GM06990 (cell line): ENCODE results near the gene ETS1.

Source experiments
- DNase-seq: peaks from one replicate; pipeline ENCODE4 v3.0.0-alpha.2; 2011; ENCODE audit not compliant: insufficient read length; ENCODE audit errors: extremely low read depth
- H3K27me3 ChIP-seq: replicated peaks from 2 replicates; pipeline ENCODE4 v1.6.0; 2011; ENCODE audit warnings: low read length; ENCODE audit not compliant: control insufficient read depth, insufficient read depth
- H3K36me3 ChIP-seq: 2 replicates; pipeline ENCODE4 v1.5.1; 2011; ENCODE audit warnings: low read length; ENCODE audit not compliant: control insufficient read depth, insufficient read depth
- H3K4me3 ChIP-seq: replicated peaks from 2 replicates; pipeline ENCODE4 v1.5.1; 2011; ENCODE audit warnings: low read depth, mild to moderate bottlenecking, control low read depth, low read length
- TF ChIP-seq, protein P1 (sequence below): IDR thresholded peaks from 2 replicates; pipeline ENCODE4 v1.5.1; 2011; ENCODE audit warnings: low read length, control low read depth, mild to moderate bottlenecking, inconsistent platforms; ENCODE audit not compliant: insufficient read depth, poor library complexity, severe bottlenecking

The ETS1 gene

GRCh38 chr11:128596250-128596649, 8.9 kb upstream of the ETS1 start:
- TF ChIP-seq, protein P1, sequence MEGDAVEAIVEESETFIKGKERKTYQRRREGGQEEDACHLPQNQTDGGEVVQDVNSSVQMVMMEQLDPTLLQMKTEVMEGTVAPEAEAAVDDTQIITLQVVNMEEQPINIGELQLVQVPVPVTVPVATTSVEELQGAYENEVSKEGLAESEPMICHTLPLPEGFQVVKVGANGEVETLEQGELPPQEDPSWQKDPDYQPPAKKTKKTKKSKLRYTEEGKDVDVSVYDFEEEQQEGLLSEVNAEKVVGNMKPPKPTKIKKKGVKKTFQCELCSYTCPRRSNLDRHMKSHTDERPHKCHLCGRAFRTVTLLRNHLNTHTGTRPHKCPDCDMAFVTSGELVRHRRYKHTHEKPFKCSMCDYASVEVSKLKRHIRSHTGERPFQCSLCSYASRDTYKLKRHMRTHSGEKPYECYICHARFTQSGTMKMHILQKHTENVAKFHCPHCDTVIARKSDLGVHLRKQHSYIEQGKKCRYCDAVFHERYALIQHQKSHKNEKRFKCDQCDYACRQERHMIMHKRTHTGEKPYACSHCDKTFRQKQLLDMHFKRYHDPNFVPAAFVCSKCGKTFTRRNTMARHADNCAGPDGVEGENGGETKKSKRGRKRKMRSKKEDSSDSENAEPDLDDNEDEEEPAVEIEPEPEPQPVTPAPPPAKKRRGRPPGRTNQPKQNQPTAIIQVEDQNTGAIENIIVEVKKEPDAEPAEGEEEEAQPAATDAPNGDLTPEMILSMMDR: no peak
- Histone ChIP-seq H3K27me3 (no peaks in the 10 kb centered on the region), H3K36me3 (no peaks in the 10 kb centered on the region), H3K4me3 (no peak overlapping the region)
- no peak for DNase-seq

DNA sequence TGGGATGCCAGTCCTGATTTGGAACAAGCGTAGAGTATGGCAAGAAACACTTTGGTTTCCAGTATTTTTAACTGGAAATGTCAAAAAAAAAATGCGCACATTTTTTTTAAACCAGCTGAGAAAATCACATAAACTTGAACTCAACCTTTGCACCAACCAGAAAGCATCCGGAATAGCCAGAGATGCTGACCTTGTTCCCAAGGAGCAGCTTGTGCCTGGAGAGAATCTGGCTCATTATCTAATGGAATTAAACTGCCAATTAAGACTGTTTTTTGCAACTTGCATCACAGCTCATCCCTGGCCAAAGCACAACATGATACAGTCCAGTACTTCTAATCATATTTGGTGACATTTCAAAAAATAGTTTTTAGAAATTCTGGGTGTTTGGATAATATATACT, 8.4 kb upstream of the ETS1 start:
- Histone ChIP-seq H3K36me3 (no peaks in the 10 kb centered on the region), H3K27me3 (no peaks in the 10 kb centered on the region), H3K4me3 (no peak overlapping the region)
- TF ChIP-seq, protein P1: no peak
- DNase-seq: no peak

GRCh38 chr11:128595221-128595620, 7.9 kb upstream of the ETS1 start:
- TF ChIP-seq, protein P1: no peak
- Histone ChIP-seq H3K4me3 (no peak overlapping the region), H3K27me3 (no peaks in the 10 kb centered on the region), H3K36me3 (no peaks in the 10 kb centered on the region)
- DNase-seq: no peak

DNA sequence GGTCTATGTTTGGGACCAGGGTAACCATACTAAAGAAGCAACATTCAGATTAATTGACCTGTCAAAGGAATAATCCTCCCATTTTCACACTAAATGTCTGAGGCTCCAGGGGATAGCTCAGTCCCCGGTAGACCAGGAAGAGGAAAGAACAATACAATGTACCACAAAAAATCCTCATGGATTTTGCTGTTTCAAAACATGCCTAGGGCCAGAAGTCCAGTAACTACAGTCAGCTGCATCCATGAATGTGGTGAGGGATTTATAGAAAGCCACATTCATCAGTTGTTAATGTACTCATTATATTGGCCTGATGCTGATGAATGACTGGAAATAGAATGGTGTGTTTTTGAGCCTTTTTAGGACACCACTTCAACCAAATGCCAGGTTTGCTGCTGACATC, 6.9 kb upstream of the ETS1 start:
- DNase-seq: no peak
- TF ChIP-seq, protein P1: no peak
- Histone ChIP-seq H3K4me3 (no peak overlapping the region), H3K36me3 (no peaks in the 10 kb centered on the region), H3K27me3 (no peaks in the 10 kb centered on the region)

DNA sequence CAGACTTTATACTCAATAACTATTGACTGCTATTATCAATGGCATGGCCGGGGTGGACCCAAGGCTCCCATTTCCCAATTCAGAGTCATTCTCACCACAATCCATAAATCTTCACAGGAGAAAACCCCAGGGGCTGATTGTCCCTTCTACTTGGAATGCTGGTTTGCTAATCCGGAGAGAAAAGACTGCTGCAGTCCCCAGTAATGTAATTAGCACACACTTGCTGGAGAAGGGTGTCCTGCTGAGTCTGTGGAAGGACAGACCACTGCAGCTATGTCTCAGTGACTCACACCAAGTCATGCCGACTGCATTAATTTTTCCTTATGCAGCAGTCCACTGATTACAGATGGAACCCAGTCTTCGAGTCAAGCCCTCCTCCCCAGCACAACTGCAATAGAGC, 5.9 kb upstream of the ETS1 start:
- TF ChIP-seq, protein P1: no peak
- H3K4me3 ChIP-seq: no peak overlapping the region
- no peaks in the 10 kb centered on the region for H3K27me3 ChIP-seq
- DNase-seq: no peak
- no peaks in the 10 kb centered on the region for H3K36me3 ChIP-seq

GRCh38 chr11:128592454-128592853, 5.1 kb upstream of the ETS1 start:
- no peak for DNase-seq
- no peaks in the 10 kb centered on the region for H3K36me3 ChIP-seq
- TF ChIP-seq, protein P1: no peak
- H3K4me3 ChIP-seq: no peak overlapping the region
- no peaks in the 10 kb centered on the region for H3K27me3 ChIP-seq
